22Rv1 (cell line): ENCODE results near the gene PID1.

ENCODE experiments used
- ZFX ChIP-seq: fragments of 450-650 bp; IDR thresholded peaks from 2 replicates; pipeline ENCODE4 v1.6.1; 2017; ENCODE audit warnings: antibody characterized with exemption, borderline replicate concordance
- TF ChIP-seq, protein P1 (sequence below): fragments of 450-650 bp; IDR thresholded peaks from 2 replicates; pipeline ENCODE4 v1.5.1; 2017; ENCODE audit warnings: mild to moderate bottlenecking

DNA sequence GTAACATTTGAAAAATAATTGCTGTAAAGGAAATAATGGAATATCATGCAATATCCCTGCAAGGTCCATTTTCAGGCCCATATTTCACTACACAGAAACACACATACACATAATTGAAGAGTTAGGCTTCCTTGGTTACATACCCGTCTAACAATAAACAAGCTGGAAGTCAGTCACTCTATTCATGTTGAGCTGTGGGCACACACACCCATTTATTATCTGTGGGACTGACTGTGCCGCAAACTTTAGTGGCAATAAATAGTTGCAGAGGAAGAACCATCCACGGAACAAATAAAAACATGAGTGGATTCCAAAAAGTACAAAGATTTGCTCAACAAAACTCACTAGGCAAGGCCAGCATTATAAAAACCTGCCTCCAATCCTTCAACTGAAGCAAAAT lies 24.8 kb downstream of the PID1 start:
- TF ChIP-seq, protein P1, sequence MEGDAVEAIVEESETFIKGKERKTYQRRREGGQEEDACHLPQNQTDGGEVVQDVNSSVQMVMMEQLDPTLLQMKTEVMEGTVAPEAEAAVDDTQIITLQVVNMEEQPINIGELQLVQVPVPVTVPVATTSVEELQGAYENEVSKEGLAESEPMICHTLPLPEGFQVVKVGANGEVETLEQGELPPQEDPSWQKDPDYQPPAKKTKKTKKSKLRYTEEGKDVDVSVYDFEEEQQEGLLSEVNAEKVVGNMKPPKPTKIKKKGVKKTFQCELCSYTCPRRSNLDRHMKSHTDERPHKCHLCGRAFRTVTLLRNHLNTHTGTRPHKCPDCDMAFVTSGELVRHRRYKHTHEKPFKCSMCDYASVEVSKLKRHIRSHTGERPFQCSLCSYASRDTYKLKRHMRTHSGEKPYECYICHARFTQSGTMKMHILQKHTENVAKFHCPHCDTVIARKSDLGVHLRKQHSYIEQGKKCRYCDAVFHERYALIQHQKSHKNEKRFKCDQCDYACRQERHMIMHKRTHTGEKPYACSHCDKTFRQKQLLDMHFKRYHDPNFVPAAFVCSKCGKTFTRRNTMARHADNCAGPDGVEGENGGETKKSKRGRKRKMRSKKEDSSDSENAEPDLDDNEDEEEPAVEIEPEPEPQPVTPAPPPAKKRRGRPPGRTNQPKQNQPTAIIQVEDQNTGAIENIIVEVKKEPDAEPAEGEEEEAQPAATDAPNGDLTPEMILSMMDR, result no peak
- no peak for TF ChIP-seq ZFX
